Measurements from ENCODE around the gene NAT9. TPM values are rescaled to one million over a fixed set of nuclear protein-coding genes. Genes with fewer than 3 reads are reported as not detected.

Gene NAT9
- total RNA-seq (2014; rRNA removed; shearing (Covaris generic)) = 11.4 and 12.1 TPM in 2 replicates

DNA sequence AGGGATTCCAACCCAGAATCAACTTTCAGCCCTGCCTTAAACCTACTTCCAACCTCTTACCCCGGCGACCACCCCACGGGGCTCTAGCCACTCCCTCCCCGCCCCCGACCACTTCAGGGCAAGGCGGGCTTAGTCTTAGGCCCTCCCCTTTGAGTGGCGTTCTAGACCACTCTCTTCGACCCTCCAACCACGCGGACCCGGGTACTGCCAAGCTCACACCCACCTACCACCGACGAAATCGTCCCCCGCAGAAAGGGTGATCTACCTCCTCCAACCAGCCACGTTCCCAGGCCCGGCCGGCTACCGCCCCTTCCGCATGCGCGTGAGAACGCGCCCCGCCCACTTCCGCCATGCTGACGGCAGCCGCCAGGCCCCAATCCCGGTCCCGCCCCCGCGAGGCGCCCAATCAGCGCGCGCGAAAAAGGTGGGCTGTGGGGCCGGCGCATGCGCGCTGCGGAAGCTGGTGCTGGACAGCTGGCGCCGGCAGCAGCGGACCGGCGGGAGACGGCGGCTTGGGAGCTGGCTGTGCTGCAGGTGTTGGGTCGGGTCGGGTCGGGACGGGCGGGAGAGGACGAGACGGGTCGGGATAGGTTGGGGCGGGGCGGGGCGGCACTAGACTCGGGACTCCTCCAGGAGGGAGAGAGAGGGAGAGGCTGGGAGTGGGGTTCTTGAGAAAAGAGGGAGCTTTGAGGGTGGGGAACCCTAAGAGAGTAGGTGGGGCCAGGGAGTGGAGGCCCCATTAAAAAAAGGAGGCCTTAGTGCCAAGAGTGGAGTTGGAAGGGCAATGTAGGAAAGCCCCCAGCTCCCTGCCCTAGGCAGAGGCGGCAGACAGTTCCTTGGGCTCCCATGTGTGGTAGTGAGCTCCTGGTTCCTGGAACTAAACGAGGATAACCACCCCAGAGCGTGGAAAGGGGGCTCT, at the start of gene NAT9:
Gene NAT9 (minus strand): TSS at position 302 of the 919 bp plus-strand sequence. CDS start 647 bp downstream, outside the sequence.
- DNase-seq (ENCODE audit: low read depth) = peak; percentile 89

DNA sequence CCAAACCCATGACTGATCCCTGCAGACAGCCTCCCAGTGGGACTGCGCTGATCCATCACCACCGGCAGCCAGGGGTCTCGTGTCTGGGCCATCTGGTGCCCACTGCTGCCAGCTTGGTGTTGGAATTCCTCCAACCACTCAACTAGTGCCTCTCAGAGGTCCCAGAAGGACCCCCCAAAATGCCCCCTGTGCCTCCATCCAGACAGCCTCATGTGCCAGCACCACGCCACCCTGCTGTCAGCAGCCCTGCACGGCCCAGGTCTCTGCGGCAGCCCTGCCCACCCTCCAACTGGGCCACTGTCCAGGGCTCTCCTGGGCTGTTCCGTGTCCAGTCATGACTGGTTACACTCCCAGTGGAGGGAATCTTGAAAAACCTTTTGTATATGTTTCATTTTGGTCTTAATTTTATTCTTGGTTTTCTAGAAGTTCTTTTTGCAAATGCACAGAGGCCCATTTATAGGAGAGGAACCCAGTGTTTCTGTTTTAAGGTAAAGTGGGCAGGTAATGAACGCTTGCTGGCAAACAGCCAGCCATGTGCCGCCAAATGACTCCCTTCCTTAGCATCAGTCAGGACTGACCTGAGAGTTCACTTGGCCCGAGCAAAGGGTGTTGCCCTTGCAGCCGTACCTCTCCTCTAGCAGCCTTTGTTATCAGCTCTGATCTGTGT, 48.9 kb upstream of the NAT9 start:
- no peak for DNase-seq (ENCODE audit: low read depth)

DNA sequence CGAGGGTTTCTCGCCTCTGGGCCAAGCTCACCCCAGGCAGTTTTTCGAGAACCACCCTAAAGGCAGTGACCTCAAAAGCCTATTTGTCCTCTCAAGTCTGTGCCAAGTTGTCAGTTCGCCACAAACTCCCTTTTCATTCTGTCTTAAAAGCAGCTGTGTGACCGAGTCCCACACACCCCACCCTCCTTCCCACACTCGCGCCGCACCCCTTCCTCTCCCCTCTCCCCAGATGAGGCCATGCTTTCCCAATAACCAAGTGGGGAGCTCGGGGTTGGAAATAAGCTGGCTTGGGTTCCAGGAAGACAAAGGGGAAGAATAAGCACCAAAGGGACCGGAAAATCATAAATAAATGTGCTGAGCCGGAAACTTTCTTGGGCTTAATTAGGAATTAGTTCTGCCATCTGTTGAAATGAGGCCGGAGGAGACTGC, 46.8 kb upstream of the NAT9 start:
- no peak for DNase-seq (ENCODE audit: low read depth)

GRCh38 chr17:74822335-74822938, 46.3 kb upstream of the NAT9 start:
- DNase-seq (ENCODE audit: low read depth) = no peak

DNA sequence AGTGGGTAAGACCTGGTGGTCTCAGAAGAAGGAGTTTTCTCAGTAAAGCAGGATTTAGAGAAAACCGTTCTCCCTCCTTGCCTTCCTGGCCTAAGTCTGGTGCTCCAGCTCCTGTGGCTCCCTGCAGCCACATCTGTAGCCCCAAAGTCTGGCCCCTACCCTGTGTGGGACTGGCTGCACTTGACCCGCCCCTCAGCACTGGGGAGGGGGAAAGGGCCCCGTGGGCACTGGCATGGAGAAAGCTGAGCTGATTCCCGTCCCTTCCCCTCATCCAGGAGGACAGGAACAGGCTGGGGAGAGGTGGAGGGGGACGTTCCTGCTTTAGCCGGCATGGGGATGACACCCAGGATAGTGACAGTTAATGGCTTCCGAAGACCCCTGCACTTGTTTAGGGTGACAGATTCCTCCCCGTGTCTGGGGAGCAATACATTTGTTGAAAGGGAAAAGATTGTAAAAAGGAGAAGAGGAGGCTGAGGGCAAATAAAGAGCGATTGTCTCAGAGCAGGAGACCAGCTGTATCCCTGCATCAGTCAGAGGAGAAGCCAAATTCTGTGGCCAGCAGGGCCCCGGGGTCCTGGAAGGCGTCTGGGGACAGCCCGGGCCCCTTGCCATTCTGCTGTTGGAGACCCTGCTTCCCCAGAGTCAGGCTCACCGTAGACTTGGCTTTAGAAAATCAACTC, 45.6 kb upstream of the NAT9 start:
- no peak for DNase-seq (ENCODE audit: low read depth)

DNA sequence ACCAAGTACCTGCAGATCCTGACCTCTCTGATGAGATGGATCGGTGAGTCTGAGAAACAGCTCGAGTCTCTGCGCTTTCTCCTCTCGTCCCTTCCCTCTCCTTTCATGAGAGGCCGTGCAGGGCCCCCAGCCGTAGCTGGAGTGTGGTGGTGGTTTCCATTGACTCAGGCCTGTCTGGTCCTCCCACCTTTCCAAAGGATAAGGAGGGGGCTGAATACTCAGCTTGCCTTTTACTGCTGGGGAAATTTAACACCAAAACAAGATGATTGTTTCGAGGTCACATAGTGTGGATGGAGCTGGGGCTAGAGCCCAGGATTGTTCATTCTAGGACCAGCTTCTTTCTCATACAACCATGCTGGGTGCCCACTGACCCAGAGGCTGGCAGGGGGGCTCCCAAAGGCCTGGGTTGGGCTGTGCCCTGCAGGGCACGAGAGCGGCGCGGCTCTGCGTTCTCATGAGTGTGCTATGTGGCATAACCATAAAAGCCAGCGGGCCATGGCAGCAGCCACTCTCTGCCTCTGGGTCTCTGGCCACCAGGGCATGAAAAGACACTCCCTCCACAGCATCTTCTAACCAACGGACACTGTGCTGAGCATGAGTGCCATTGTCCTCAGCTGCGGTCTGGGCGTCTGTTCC, 43.8 kb upstream of the NAT9 start:
- DNase-seq (ENCODE audit: low read depth) = no peak

DNA sequence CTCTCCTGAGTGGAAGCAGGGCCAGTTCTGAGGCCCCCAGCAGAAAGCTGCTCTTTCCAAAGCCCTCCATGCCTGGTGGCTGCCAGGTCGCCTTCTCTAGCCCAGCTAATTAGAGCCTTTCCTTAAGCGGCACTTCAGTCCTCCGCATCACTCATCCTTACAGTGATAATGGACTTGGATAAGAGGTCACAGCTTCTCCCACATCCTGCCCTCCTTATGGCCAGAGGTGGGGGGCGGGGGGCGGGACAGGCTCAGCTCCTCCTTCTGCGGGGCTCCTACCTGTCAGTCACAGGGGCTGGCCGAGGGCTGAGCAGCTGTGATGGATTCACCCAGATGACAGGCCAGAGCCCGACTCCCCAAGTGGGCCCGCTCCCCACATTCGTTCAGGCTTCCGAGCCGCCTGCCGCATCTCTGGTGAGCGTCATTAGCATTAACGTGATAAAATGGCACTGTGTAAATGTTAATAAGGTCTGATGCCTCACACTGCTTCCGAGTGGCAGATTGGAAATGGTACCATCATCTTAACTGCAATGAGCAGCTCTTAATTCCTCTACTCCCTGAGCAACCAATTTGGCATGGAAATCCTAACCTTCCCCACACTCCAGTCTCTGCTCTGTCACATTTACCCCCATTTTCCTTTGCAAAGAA, 42.3 kb upstream of the NAT9 start:
- DNase-seq (ENCODE audit: low read depth) = no peak

GRCh38 chr17:74816905-74817620, 40.9 kb upstream of the NAT9 start:
- no peak for DNase-seq (ENCODE audit: low read depth)

DNA sequence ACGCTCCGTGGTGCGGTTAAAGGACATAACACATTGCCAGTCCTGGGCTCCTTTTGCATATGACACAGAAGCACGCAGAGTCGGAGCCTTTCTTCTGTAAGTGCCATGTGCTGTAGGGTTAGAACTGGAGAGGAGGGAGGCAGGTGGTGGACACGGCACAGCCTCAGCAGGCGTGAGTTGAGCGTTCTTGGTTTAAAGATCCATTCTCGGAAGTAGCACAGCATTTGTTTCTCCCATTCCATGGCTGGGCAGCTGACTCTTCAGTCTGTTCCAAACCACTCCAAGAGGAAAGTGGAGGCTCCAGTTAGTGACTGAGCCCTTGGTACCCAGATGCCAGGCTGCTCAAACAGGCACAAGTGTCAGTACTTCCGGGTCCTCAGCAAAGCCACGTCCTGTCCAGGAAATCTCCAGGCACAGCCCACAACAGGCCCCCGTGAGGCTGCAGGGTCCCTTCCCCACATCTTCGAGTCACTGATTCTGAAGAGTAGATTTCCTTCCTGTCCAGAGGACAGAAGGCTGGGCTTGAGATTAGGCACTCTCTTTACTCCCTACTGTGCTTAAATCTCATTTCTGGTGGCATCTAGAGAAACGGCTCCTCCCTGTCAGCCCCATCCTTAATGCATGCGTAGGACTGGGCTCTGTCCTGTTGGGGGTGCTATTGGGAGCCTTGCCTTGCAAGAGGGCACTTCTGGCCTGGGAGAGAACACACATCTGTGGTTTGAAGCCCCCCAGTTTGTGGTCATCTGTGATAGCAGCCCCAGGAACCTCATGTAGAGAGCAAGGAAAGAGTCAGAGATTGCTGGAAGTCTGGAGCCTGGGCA, 39.6 kb upstream of the NAT9 start:
- no peak for DNase-seq (ENCODE audit: low read depth)

DNA sequence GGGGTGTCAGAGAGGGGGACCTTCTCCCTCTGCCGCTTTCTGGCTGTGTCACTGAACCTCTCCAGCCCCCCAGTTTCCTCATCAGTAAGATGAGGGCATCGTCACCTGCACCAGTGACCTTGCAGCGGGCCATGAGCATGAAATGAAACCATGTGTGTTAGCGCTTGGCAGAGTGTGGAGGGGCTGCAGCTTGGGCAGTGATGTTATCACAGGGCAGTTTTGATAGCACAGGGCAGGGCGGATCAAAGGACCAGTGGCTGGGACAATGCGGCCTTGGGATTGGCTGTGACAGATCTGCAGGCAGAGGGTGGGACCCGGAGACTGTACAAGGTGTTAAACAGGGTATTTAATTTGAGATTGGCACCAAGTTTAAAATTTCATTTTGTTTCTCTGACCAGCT, 38.9 kb upstream of the NAT9 start:
- DNase-seq (ENCODE audit: low read depth) = no peak

DNA sequence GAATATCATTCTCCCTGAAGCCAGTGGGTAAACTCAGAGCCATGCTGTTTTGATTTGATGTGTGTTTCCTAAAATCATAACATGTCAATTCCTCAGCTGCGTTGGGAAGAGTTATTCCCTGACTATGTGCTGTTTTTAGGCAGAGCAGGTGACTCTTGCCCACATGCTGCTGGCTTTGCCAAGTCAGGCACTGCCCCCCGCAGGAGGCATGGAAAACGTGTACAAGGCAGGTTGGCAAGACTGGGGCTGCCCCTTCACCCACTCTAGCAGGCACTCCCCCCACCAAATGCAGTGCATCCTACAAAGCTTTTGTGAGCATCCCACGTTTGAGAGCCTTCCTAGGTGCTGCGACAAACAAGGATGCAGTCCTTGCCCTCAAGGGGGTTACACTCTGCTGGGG, 38.3 kb upstream of the NAT9 start:
- DNase-seq (ENCODE audit: low read depth) = peak; percentile 4

- DNase-seq (ENCODE audit: low read depth) = no peak
Observed at GRCh38 chr17:74812109-74813009, 36.2 kb upstream of the NAT9 start.

DNA sequence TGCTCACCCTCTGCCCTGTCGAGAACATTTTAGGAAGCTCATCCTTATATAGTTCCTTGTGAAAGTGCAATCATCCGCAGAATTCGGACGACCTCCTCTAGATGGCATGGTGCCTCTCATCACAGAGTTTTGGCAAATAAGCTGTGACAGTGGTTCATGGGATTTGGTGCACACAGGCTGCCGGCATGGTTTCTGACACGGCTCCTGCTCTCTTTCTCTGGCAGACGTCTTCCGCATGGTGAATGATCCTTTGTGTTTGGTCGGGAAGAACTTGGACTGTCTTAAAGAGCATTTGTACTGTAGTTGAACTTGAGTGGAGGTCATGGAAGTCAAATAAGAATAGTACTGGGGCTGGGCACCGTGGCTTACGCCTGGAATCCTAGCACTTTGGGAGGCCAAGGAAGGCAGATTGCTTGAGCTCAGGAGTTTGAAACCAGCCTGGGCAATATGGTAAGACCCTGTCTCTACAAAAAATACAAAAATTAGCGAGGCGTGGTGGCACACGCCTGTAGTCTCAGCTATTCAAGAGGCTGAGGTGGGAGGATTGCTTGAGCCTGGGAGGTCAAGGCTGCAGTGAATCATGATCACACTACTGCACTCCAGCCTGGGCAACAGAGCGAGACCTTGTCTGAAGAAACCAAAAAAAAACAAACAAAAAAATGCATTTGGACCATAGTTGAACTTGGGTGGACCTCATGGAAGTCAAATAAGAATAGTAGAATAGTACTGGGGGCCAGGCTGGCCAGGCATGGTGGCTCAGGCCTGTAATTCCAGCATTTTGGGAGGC, 34.7 kb upstream of the NAT9 start:
- DNase-seq (ENCODE audit: low read depth) = peak; percentile 4

- DNase-seq (ENCODE audit: low read depth) = no peak
Observed at GRCh38 chr17:74808714-74809430, 32.7 kb upstream of the NAT9 start.

DNA sequence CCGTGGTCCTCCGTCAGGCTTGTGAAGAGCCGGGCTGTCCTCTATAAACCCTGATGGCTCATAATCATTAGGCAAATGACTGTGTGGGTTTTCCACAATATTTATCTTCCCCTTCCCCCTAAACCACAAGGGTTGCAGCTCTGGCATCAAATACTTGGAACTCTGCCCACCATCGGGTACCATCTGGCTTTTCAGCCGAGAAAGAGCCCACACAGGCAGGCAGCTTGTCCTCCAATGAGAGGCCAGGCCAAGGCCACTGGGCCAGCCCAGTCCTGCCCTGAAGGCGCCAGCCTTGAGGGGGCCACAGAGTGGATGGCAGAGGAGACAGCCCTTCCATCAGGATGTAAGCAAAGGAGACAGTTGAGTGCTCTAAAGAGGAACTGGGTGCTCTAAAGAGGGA, 31.8 kb upstream of the NAT9 start:
- peak; percentile 16 for DNase-seq (ENCODE audit: low read depth)

DNA sequence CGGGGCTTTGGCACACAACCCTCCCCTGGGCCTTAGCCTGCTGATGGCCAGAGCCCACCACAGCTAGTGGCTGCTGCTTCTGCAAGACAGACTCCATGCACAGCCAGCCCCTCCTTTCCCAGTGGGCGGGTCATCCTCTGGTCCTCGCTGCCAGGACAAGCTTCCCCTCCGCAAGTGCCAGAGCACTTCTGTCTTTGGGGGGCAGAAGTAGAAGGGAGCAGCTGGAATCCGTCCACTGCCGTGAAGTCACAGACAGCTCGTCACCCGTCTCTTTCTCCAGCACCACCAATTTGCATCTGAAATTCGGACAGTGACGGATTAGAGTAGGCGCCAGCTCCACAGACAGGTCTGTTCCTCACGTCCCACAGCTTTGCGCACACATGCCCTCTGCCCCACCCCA, 31.3 kb upstream of the NAT9 start:
- no peak for DNase-seq (ENCODE audit: low read depth)

GRCh38 chr17:74806334-74806733, 30.2 kb upstream of the NAT9 start:
- DNase-seq (ENCODE audit: low read depth) = no peak

All from RPMI7951 (cell line).